Mesothelial cell of epicardium (in vitro differentiated cells): ENCODE results near the gene ZNF667. TPM values are rescaled to one million over a fixed set of nuclear protein-coding genes. Genes with fewer than 3 reads are reported as not detected.

ENCODE experiments used
- DNase-seq, 2 experiments: peaks; one replicate each; pipeline ENCODE4 v3.0.0; 2021; ENCODE audit warnings: low spot score in 2 of 2; ENCODE audit not compliant: unreplicated experiment in 2 of 2
- H3K27ac Mint-ChIP-seq: 2 replicates; pipeline ENCODE4 v1.8.0; 2021; ENCODE audit warnings: mixed read lengths
- H3K27me3 Mint-ChIP-seq: 2 replicates; pipeline ENCODE4 v1.8.0; 2021; ENCODE audit warnings: low read depth, mixed read lengths
- H3K36me3 Mint-ChIP-seq: 2 replicates; pipeline ENCODE4 v1.8.0; 2021; ENCODE audit warnings: mixed read lengths
- H3K4me1 Mint-ChIP-seq: 2 replicates; pipeline ENCODE4 v1.8.0; 2021; ENCODE audit warnings: mixed read lengths
- H3K4me3 Mint-ChIP-seq: 2 replicates; pipeline ENCODE4 v1.8.0; 2021; ENCODE audit warnings: mild to moderate bottlenecking, moderate library complexity, mixed read lengths
- H3K9me3 Mint-ChIP-seq: 2 replicates; pipeline ENCODE4 v1.8.0; 2021; ENCODE audit warnings: mixed read lengths
- total RNA-seq: library from RNA; stranded (reverse); gene quantifications from 3 replicates; pipeline ENCODE4 v1.2.1, GENCODE V29; 2021
- TF ChIP-seq, protein P1 (sequence below): fragments of 200-600 bp; sonication (generic); IDR thresholded peaks from one replicate; pipeline ENCODE4 v1.5.0; 2021; ENCODE audit warnings: antibody characterized with exemption; ENCODE audit not compliant: unreplicated experiment

Gene ZNF667
- total RNA-seq, 1 donor from 2014 or later, result not detected

DNA sequence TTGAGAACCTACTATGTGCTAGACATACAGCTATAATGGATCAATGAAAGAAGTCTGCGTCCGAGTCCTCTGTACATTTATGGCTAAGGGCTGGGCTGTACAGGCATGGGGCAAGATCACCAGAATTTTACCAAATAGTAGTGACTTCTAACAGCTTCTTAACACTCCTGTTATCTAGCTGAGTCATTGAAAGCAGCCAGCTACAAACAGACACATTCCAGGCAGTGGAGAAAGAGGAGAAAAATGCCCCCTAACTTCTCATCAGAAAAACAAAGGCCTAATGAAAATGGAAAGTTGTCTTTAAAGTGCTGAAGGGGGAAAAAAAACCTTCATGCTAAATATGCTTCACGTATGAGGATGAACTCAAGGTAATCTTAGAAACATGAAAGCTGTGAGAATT, 14.3 kb upstream of the ZNF667 start:
- no peak for DNase-seq
- H3K27me3 Mint-ChIP-seq, result no peaks in the 10 kb centered on the region
- no peak overlapping the region for H3K4me3 Mint-ChIP-seq
- H3K36me3 Mint-ChIP-seq, result peaks cover 3% of the 10 kb centered on the region
- H3K4me1 Mint-ChIP-seq, result no peaks in the 10 kb centered on the region
- peaks cover 78% of the 10 kb centered on the region for H3K9me3 Mint-ChIP-seq
- no peak overlapping the region for H3K27ac Mint-ChIP-seq
- TF ChIP-seq, protein P1, sequence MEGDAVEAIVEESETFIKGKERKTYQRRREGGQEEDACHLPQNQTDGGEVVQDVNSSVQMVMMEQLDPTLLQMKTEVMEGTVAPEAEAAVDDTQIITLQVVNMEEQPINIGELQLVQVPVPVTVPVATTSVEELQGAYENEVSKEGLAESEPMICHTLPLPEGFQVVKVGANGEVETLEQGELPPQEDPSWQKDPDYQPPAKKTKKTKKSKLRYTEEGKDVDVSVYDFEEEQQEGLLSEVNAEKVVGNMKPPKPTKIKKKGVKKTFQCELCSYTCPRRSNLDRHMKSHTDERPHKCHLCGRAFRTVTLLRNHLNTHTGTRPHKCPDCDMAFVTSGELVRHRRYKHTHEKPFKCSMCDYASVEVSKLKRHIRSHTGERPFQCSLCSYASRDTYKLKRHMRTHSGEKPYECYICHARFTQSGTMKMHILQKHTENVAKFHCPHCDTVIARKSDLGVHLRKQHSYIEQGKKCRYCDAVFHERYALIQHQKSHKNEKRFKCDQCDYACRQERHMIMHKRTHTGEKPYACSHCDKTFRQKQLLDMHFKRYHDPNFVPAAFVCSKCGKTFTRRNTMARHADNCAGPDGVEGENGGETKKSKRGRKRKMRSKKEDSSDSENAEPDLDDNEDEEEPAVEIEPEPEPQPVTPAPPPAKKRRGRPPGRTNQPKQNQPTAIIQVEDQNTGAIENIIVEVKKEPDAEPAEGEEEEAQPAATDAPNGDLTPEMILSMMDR, result no peak

DNA sequence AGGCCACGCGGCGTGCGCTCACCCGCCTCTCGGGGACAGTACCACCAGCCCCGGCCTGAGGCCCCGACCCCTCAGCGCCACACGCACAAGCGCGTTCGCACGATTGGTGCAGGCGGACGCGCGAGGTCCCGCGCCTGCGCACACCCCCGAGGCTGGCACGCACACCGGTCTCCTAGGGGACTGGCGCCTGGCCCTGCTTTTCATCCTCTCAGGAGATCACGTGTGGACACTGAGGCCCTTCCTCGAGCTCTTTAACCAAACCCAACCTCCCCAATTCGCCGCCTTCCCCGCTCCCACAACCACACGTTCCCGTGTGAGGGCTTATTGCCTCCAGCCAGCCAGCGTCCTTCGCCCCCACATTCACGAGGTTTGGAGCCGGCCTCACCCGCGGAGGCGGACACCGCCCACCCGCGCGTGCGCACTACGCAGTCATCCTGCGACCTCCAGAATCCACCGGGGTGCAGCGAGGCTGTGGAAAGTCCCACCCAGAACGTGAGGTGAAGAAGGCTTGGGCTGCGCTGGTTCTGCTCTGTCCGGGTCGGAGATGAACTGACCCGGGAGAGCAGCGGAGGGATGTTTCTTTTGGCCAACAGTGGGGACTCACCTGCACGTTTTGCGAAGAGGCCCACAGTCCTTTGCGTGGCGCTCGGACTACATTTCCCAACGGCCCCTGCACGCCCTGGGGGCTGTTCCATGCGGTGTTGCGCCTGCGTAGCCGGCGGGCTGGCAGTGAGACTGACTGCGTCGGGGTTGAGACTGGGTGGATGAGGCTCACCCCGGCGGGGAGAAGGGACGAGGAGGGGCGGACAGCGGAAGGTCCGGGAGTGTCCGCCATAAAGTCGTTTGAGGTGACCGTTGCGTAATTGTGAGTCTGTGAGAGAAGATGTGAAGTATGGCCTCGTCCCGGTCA, 539 bp upstream of the ZNF667 start:
- Mint-ChIP-seq H3K36me3 (peaks cover 10% of the 10 kb centered on the region), H3K4me3 (no peak overlapping the region), H3K27me3 (no peaks in the 10 kb centered on the region), H3K9me3 (peaks cover 73% of the 10 kb centered on the region), H3K4me1 (no peaks in the 10 kb centered on the region), H3K27ac (no peak overlapping the region)
- DNase-seq, result no peak
- TF ChIP-seq, protein P1, result no peak

DNA sequence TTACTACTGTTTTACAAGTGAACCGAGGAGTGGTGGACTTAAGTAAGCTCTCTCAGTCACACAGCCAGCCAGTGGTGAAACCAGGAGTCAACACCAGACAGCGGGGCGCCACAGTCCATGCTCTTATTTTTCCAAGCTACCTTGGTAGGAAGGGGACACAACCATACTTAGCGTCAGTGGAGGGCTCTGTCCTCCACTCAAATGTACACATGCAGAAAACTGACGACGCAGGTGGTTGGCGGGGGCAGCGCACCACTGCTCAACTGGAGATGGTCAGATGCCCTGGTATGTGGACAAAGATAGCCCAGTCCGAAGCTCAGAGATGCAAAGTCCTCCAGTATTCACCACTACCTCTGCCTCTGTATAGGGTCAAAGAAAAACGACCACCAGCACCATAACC, 1.1 kb downstream of the ZNF667 start:
- H3K27me3 Mint-ChIP-seq, result no peaks in the 10 kb centered on the region
- no peak for DNase-seq
- H3K4me3 Mint-ChIP-seq, result no peak overlapping the region
- TF ChIP-seq, protein P1, result no peak
- no peaks in the 10 kb centered on the region for H3K4me1 Mint-ChIP-seq
- H3K27ac Mint-ChIP-seq, result no peak overlapping the region
- peaks cover 82% of the 10 kb centered on the region for H3K9me3 Mint-ChIP-seq
- peaks cover 10% of the 10 kb centered on the region for H3K36me3 Mint-ChIP-seq

DNA sequence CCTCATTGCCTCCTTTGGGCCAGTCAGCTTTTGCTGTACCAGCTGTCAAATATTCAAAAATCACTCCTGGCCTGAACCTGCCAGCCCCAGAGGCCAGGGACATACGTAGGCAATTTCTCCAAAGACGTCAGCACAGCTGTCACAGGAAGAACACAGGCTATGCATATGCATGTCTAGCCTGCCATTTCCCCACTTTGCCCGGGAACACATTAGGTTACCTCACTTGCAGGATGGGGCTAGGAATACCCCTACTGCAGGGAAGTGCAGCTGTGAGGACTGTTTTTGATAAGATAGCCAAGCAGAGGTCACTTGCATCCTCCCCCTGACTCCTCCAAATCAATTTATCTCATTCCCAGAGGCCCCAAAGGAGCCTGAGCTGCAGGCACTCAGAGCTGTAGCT, 2.8 kb downstream of the ZNF667 start:
- H3K4me3 Mint-ChIP-seq, result no peak overlapping the region
- no peak for DNase-seq
- TF ChIP-seq, protein P1, result no peak
- H3K4me1 Mint-ChIP-seq, result no peaks in the 10 kb centered on the region
- peaks cover 72% of the 10 kb centered on the region for H3K9me3 Mint-ChIP-seq
- no peak overlapping the region for H3K27ac Mint-ChIP-seq
- no peaks in the 10 kb centered on the region for H3K27me3 Mint-ChIP-seq
- peaks cover 10% of the 10 kb centered on the region for H3K36me3 Mint-ChIP-seq

DNA sequence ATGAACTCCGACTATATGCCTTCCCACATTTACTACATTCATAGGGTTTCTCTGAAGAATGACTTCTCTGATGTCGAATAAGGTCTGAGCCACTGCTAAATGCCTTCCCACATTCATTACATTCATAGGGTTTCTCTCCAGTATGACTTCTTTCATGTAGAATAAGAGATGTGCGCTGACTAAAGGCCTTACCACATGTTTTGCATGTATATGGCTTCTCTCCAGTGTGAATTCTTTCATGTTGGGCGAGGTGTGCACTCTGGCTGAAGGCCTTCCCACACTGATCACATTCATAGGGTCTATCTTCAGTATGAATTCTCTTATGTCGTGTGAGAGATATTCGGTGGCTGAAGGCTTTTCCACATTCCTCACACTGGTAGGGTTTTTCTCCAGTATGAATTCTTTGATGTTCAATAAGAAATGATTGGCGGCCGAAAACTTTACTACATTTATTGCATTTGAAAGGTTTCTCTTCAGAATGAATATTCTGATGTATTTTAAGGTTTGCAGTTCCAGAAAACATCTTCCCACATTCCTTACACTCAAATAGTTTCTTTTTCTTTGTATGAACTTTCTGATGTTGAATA, 35.8 kb downstream of the ZNF667 start:
- H3K27me3 Mint-ChIP-seq, result no peaks in the 10 kb centered on the region
- no peak overlapping the region for H3K27ac Mint-ChIP-seq
- DNase-seq, result no peak
- no peak overlapping the region for H3K4me3 Mint-ChIP-seq
- peaks cover 3% of the 10 kb centered on the region for H3K36me3 Mint-ChIP-seq
- TF ChIP-seq, protein P1, result no peak
- no peaks in the 10 kb centered on the region for H3K4me1 Mint-ChIP-seq
- H3K9me3 Mint-ChIP-seq, result peaks cover 61% of the 10 kb centered on the region
